ENCODE results near the gene PPP1R9B. TPM values are rescaled to one million over a fixed set of nuclear protein-coding genes. Genes with fewer than 3 reads are reported as not detected.

The PPP1R9B gene
- total RNA-seq, 1 experiment from 2014 or later, result 61.3 TPM

DNA sequence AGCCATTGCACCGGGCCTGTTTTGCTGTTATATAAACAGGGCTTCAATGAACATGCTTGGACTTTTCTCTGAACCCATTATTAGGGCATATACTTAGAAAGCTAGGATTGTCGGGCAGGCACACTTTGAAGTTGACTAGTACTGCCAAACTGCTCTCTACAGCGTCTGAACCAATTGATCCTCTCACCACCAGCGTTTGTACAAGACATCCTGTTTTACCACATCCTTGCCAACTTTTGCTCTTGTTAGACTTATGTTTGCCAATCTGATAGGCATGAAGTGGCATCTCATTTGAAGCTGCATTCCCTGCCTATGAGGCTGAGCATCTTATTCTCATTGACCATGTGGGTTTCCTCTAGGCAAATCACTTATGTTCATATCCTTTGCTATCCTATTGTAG lies 7.4 kb upstream of the PPP1R9B start:
- H3K27ac ChIP-seq (ENCODE audit: low read depth, low read length, poor library complexity, severe bottlenecking), result no peak overlapping the region
- H3K27me3 ChIP-seq (replicated peaks; ENCODE audit: insufficient read depth, low read depth, low read length, poor library complexity), result no peaks in the 10 kb centered on the region
- no peaks in the 10 kb centered on the region for H3K36me3 ChIP-seq (ENCODE audit: insufficient read depth, low read length, poor library complexity, severe bottlenecking)
- H3K9me3 ChIP-seq (ENCODE audit: low read depth, low read length, poor library complexity, severe bottlenecking), result no peaks in the 10 kb centered on the region
- intact Hi-C loops (cut with micrococcal nuclease; ENCODE audit: unreplicated experiment), result no loop called here
- peaks cover 15% of the 10 kb centered on the region for H3K4me1 ChIP-seq (ENCODE audit: insufficient read depth, low read length, poor library complexity, severe bottlenecking)
- ChIA-PET CTCF (no interaction called here), POLR2A (ENCODE audit: low non-redundant PET) (no interaction called here)
- no TSS peak for BruUV-seq (replicated peaks)
- TF ChIP-seq, protein P1, sequence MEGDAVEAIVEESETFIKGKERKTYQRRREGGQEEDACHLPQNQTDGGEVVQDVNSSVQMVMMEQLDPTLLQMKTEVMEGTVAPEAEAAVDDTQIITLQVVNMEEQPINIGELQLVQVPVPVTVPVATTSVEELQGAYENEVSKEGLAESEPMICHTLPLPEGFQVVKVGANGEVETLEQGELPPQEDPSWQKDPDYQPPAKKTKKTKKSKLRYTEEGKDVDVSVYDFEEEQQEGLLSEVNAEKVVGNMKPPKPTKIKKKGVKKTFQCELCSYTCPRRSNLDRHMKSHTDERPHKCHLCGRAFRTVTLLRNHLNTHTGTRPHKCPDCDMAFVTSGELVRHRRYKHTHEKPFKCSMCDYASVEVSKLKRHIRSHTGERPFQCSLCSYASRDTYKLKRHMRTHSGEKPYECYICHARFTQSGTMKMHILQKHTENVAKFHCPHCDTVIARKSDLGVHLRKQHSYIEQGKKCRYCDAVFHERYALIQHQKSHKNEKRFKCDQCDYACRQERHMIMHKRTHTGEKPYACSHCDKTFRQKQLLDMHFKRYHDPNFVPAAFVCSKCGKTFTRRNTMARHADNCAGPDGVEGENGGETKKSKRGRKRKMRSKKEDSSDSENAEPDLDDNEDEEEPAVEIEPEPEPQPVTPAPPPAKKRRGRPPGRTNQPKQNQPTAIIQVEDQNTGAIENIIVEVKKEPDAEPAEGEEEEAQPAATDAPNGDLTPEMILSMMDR (conservative IDR thresholded peaks at IDR 0.05; ENCODE audit: low read depth, low read length), result no peak
- TF ChIP-seq EZH2 (IDR thresholded peaks at IDR 0.05; ENCODE audit: borderline replicate concordance, low read depth, low read length, poor library complexity, severe bottlenecking), result no peak
- no peak for DNase-seq (ENCODE audit: low spot score)
- no peak overlapping the region for H3K4me3 ChIP-seq (ENCODE audit: low read depth, low read length, poor library complexity, severe bottlenecking)

DNA sequence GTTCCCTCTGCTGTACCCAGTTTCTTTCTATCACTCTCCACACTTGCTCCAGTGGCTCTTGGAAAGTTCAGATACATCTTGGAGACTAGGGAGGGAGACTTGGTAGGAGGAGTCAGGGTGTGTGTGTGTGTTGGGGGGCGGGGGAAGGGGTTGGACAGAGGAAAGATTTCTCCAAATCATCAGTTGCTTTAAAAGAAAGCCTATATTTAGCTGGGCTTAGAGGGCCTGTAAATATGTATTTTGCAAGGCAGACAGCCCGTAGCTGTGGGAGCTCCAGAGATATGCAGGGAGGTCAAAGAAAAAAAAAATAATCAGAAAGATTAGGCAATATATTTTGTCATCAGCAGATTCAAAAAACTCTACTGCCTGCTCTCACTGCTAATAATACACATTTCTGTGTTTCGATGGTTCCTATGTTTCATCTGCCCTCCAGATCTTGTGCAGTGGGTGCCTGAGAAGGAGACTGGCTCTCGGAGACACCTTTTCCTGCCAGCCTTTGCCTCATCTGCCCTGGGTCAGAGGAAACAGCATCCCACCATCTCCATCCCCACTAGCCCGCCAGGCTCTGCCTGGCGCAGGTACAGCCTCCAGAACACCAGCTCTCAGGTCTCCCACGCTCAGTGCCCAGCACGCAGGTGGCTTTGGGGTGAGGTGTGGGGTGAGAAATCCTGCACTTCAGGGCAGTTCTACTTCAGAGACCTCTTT lies 4.8 kb upstream of the PPP1R9B start:
- ChIA-PET CTCF (no interaction called here), POLR2A (ENCODE audit: low non-redundant PET) (no interaction called here)
- Histone ChIP-seq H3K4me1 (ENCODE audit: insufficient read depth, low read length, poor library complexity, severe bottlenecking) (peaks cover 18% of the 10 kb centered on the region), H3K27me3 (replicated peaks; ENCODE audit: insufficient read depth, low read depth, low read length, poor library complexity) (no peaks in the 10 kb centered on the region), H3K36me3 (ENCODE audit: insufficient read depth, low read length, poor library complexity, severe bottlenecking) (no peaks in the 10 kb centered on the region), H3K4me3 (ENCODE audit: low read depth, low read length, poor library complexity, severe bottlenecking) (no peak overlapping the region), H3K9me3 (ENCODE audit: low read depth, low read length, poor library complexity, severe bottlenecking) (no peaks in the 10 kb centered on the region), H3K27ac (ENCODE audit: low read depth, low read length, poor library complexity, severe bottlenecking) (no peak overlapping the region)
- no peak for TF ChIP-seq EZH2 (IDR thresholded peaks at IDR 0.05; ENCODE audit: borderline replicate concordance, low read depth, low read length, poor library complexity, severe bottlenecking)
- TF ChIP-seq, protein P1 (conservative IDR thresholded peaks at IDR 0.05; ENCODE audit: low read depth, low read length), result no peak
- no TSS peak for BruUV-seq (replicated peaks)
- intact Hi-C loops (cut with micrococcal nuclease; ENCODE audit: unreplicated experiment), result no loop called here
- DNase-seq (ENCODE audit: low spot score), result no peak

DNA sequence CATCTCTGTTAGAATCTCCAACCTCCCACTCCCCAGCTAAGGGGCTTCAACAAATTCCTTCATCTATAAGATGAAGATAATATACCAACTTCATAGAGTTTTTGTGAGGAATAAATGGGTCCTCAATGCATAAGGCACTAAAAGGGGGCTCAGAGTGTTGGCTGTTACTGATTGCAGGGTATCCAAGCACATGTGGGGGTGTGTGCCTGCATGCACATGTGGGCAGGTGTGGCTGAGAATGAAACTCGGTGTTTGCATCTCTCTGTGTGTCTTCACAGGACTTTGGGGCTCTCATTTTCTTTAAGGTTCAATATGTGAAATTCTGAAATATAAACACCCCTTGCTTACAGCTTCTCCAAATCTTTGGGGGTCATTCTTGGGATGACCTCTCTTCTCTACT lies 4.1 kb upstream of the PPP1R9B start:
- peaks cover 18% of the 10 kb centered on the region for H3K4me1 ChIP-seq (ENCODE audit: insufficient read depth, low read length, poor library complexity, severe bottlenecking)
- TF ChIP-seq EZH2 (IDR thresholded peaks at IDR 0.05; ENCODE audit: borderline replicate concordance, low read depth, low read length, poor library complexity, severe bottlenecking), result no peak
- TF ChIP-seq, protein P1 (conservative IDR thresholded peaks at IDR 0.05; ENCODE audit: low read depth, low read length), result no peak
- no peaks in the 10 kb centered on the region for H3K36me3 ChIP-seq (ENCODE audit: insufficient read depth, low read length, poor library complexity, severe bottlenecking)
- H3K4me3 ChIP-seq (ENCODE audit: low read depth, low read length, poor library complexity, severe bottlenecking), result no peak overlapping the region
- CTCF ChIA-PET, result no interaction called here
- H3K9me3 ChIP-seq (ENCODE audit: low read depth, low read length, poor library complexity, severe bottlenecking), result no peaks in the 10 kb centered on the region
- POLR2A ChIA-PET (ENCODE audit: low non-redundant PET), result interaction anchor here (0.6 kb wide), 1 partner anchor 1172 kb away, joined by 10 read pairs; no protein-coding TSS in a partner anchor
- H3K27me3 ChIP-seq (replicated peaks; ENCODE audit: insufficient read depth, low read depth, low read length, poor library complexity), result no peaks in the 10 kb centered on the region
- no peak for DNase-seq (ENCODE audit: low spot score)
- intact Hi-C loops (cut with micrococcal nuclease; ENCODE audit: unreplicated experiment), result no loop called here
- no TSS peak for BruUV-seq (replicated peaks)
- no peak overlapping the region for H3K27ac ChIP-seq (ENCODE audit: low read depth, low read length, poor library complexity, severe bottlenecking)
